GM19035 (cell line): ENCODE results near the gene TFEB.

Experiments used
- ATAC-seq: cut with Tn5 transposase; IDR thresholded peaks from one replicate; pipeline ENCODE4 v1.9.1; 2021; ENCODE audit not compliant: unreplicated experiment

Gene TFEB

GRCh38 chr6:41735427-41736185 is at the start of gene TFEB:
Gene TFEB (minus strand): TSS chr6:41735608. CDS start chr6:41691213, 44,395 bp downstream.
- peak; percentile 47 for ATAC-seq

GRCh38 chr6:41784581-41785171 is 49.3 kb upstream of the TFEB start:
- no peak for ATAC-seq

- ATAC-seq, result no peak
Observed at GRCh38 chr6:41783106-41783780, 47.8 kb upstream of the TFEB start.

GRCh38 chr6:41781366-41781730 is 45.9 kb upstream of the TFEB start:
- ATAC-seq, result no peak

GRCh38 chr6:41780551-41781365 is 45.4 kb upstream of the TFEB start, which contains the start of gene PRICKLE4:
Gene PRICKLE4 (plus strand): TSS chr6:41780782. CDS start chr6:41783474, 2,692 bp downstream.
- ATAC-seq, result no peak

- peak; percentile 96 for ATAC-seq
Observed at GRCh38 chr6:41779788-41780550, 44.6 kb upstream of the TFEB start, which contains the start of gene FRS3. Gene FRS3 (minus strand): TSS chr6:41779900. CDS start chr6:41776987, 2,913 bp downstream.

GRCh38 chr6:41779336-41779735 is 43.9 kb upstream of the TFEB start:
- ATAC-seq, result peak; percentile 9

- no peak for ATAC-seq
Observed at GRCh38 chr6:41778895-41779294, 43.5 kb upstream of the TFEB start.

- no peak for ATAC-seq
Observed at GRCh38 chr6:41777551-41778285, 42.3 kb upstream of the TFEB start.

- ATAC-seq, result no peak
Observed at GRCh38 chr6:41775293-41775882, 40.0 kb upstream of the TFEB start.

GRCh38 chr6:41774841-41775240 is 39.4 kb upstream of the TFEB start:
- ATAC-seq, result no peak

- no peak for ATAC-seq
Observed at GRCh38 chr6:41771058-41771983, 35.9 kb upstream of the TFEB start.

- ATAC-seq, result no peak
Observed at GRCh38 chr6:41770381-41771057, 35.1 kb upstream of the TFEB start.

GRCh38 chr6:41769376-41769775 is 34.0 kb upstream of the TFEB start:
- ATAC-seq, result no peak

GRCh38 chr6:41768545-41769308 is 33.3 kb upstream of the TFEB start:
- ATAC-seq, result no peak

GRCh38 chr6:41767112-41767833 is 31.9 kb upstream of the TFEB start:
- ATAC-seq, result no peak
